GM12801 (cell line): Measurements from ENCODE around the gene OR1J1.

Experiments used
- CTCF ChIP-seq: IDR thresholded peaks from one replicate; pipeline ENCODE4 v1.5.1; 2011; ENCODE audit warnings: control low read depth; ENCODE audit not compliant: insufficient read length; ENCODE audit errors: extremely low read depth

Gene OR1J1

GRCh38 chr9:122464633-122465567, 12.8 kb downstream of the OR1J1 start:
- no peak for TF ChIP-seq CTCF

- no peak for TF ChIP-seq CTCF
Measured at GRCh38 chr9:122463828-122464632, 13.7 kb downstream of the OR1J1 start.

GRCh38 chr9:122457787-122458186, 19.9 kb downstream of the OR1J1 start:
- no peak for TF ChIP-seq CTCF

GRCh38 chr9:122456123-122456522, 21.6 kb downstream of the OR1J1 start:
- no peak for TF ChIP-seq CTCF

- no peak for TF ChIP-seq CTCF
Measured at GRCh38 chr9:122453677-122454135, 24.0 kb downstream of the OR1J1 start.

GRCh38 chr9:122446819-122447484, 30.8 kb downstream of the OR1J1 start:
- TF ChIP-seq CTCF, result no peak
